GM18517 (cell line): Measurements from ENCODE around the gene TMEM95.

Experiments
- ATAC-seq: cut with Tn5 transposase; IDR thresholded peaks from one replicate; pipeline ENCODE4 v1.9.1; 2021; ENCODE audit warnings: mild to moderate bottlenecking, moderate library complexity; ENCODE audit not compliant: unreplicated experiment

Gene TMEM95

GRCh38 chr17:7403727-7403976 lies 48.7 kb downstream of the TMEM95 start:
- ATAC-seq: peak; percentile 14

GRCh38 chr17:7403977-7404736 lies 49.2 kb downstream of the TMEM95 start, which contains the start of gene TMEM256:
Gene TMEM256 (minus strand): TSS chr17:7404097. CDS start chr17:7404084, 13 bp downstream.
- ATAC-seq: peak; percentile 86

- no peak for ATAC-seq
Measured at GRCh38 chr17:7404737-7405349, 49.9 kb downstream of the TMEM95 start.

- ATAC-seq: no peak
Measured at GRCh38 chr17:7405350-7406234, 50.6 kb downstream of the TMEM95 start.

- no peak for ATAC-seq
Measured at GRCh38 chr17:7406235-7406825, 51.4 kb downstream of the TMEM95 start.
